Suprapubic skin (tissue), 4 donors: ENCODE measurements around the gene TBC1D16. TPM values are rescaled to one million over a fixed set of nuclear protein-coding genes. Genes with fewer than 3 reads are reported as not detected.
"Not testable (repeated sequence)": the region's sequence is repeated elsewhere in the genome, so short reads cannot be mapped to it uniquely, and the experiment has no call there.

Experiments used
- DNase-seq, 2 donors: peaks; one replicate each; pipeline ENCODE4 v3.0.0-alpha.2; 2019; ENCODE audit warnings: low spot score in 2 of 2
- H3K27ac ChIP-seq: fragments of 200-600 bp; sonication (generic); one replicate; pipeline ENCODE4 v1.5.1; 2019
- H3K27me3 ChIP-seq: fragments of 200-600 bp; sonication (generic); one replicate; pipeline ENCODE4 v1.5.1; 2019
- H3K36me3 ChIP-seq: fragments of 200-600 bp; sonication (generic); one replicate; pipeline ENCODE4 v1.5.1; 2019
- H3K4me1 ChIP-seq: fragments of 200-600 bp; sonication (generic); one replicate; pipeline ENCODE4 v1.5.1; 2019
- H3K4me3 ChIP-seq: fragments of 200-600 bp; sonication (generic); one replicate; pipeline ENCODE4 v1.5.1; 2019; ENCODE audit warnings: mild to moderate bottlenecking
- H3K9me3 ChIP-seq: fragments of 200-600 bp; sonication (generic); one replicate; pipeline ENCODE4 v1.5.1; 2019
- CTCF ChIP-seq, 2 donors: fragments of 200-600 bp in 1 of 2; fragments of 450-650 bp in 1 of 2; sonication (generic) in 1 of 2; IDR thresholded peaks; one replicate each; pipeline ENCODE4 v1.5.1; 2016 to 2019; ENCODE audit warnings: antibody characterized with exemption in 2 of 2, mild to moderate bottlenecking in 1 of 2, moderate library complexity in 1 of 2
- EP300 ChIP-seq: sonication (generic); formaldehyde crosslinking; IDR thresholded peaks from one replicate; pipeline ENCODE4 v1.6.1; 2017; ENCODE audit warnings: antibody characterized with exemption
- POLR2A ChIP-seq, 2 donors: fragments of 450-650 bp; IDR thresholded peaks; one replicate each; pipeline ENCODE4 v1.6.1; 2017; ENCODE audit warnings: antibody characterized with exemption in 2 of 2, mild to moderate bottlenecking in 2 of 2, moderate library complexity in 2 of 2
- POLR2AphosphoS5 ChIP-seq, 3 donors: sonication (generic); formaldehyde crosslinking; IDR thresholded peaks; one replicate each; pipeline ENCODE4 v1.6.1; 2017; ENCODE audit warnings: antibody characterized with exemption in 3 of 3
- WGBS: methylation state at CpG from one replicate; pipeline ENCODE4 v1.1.5; 2018; 5-methylcytosine and 5-hydroxymethylcytosine counted together
- total RNA-seq, 4 donors: library from RNA; depleted of rRNA; stranded (reverse); fragments of >200 nt; gene quantifications; one replicate each; pipeline ENCODE4 v1.1.0, GENCODE V29; 2016

The TBC1D16 gene
- total RNA-seq, 4 donors from 2014 or later: 18.6 to 33.6 (median 22.7) TPM

GRCh38 chr17:79995696-79996095 lies 40.0 kb downstream of the TBC1D16 start:
- H3K36me3 ChIP-seq: no peaks in the 10 kb centered on the region
- H3K9me3 ChIP-seq: no peaks in the 10 kb centered on the region
- no peak overlapping the region for H3K4me3 ChIP-seq
- H3K27me3 ChIP-seq: no peaks in the 10 kb centered on the region
- WGBS: 92% methylated on average over 8 of the region's 8 CpGs
- TF ChIP-seq CTCF (IDR thresholded peaks at IDR 0.05) (no peak), POLR2AphosphoS5 (IDR thresholded peaks at IDR 0.05) (no peak)
- no peak for DNase-seq
- peaks cover 35% of the 10 kb centered on the region for H3K4me1 ChIP-seq
- H3K27ac ChIP-seq: no peak overlapping the region

- H3K36me3 ChIP-seq: no peaks in the 10 kb centered on the region
- no peak overlapping the region for H3K4me3 ChIP-seq
- H3K4me1 ChIP-seq: peaks cover 35% of the 10 kb centered on the region
- no peaks in the 10 kb centered on the region for H3K9me3 ChIP-seq
- no peaks in the 10 kb centered on the region for H3K27me3 ChIP-seq
- TF ChIP-seq POLR2A (IDR thresholded peaks at IDR 0.05) (no peak), EP300 (no peak), POLR2AphosphoS5 (IDR thresholded peaks at IDR 0.05) (no peak), CTCF (IDR thresholded peaks at IDR 0.05) (no peak)
- 95% methylated on average over 13 of the region's 13 CpGs for WGBS
- no peak overlapping the region for H3K27ac ChIP-seq
- no peak for DNase-seq
Measured at GRCh38 chr17:79994602-79995001, 41.1 kb downstream of the TBC1D16 start.

DNA sequence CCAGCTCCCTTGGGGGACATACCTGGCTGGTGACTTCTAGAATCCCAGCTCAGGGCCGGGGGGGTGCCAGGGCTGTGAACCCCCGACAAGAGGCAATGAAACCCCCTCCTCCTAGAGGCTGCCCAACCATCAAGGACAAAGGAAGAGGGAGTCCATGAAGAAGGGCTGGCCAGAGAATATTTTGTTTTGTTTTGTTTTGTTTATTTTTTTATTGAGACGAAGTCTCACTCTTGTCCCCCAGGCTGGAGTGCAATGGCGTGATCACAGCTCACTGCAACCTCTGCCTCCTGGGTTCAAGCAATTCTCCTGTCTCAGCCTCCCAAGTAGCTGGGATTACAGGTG lies 41.5 kb downstream of the TBC1D16 start:
- H3K4me3 ChIP-seq, H3K36me3 ChIP-seq, DNase-seq, H3K9me3 ChIP-seq, H3K27me3 ChIP-seq: not testable (repeated sequence)
- Histone ChIP-seq H3K27ac (peak overlapping the region; percentile 45), H3K4me1 (peaks cover 35% of the 10 kb centered on the region)
- WGBS: 68% methylated on average over 4 of the region's 4 CpGs

DNA sequence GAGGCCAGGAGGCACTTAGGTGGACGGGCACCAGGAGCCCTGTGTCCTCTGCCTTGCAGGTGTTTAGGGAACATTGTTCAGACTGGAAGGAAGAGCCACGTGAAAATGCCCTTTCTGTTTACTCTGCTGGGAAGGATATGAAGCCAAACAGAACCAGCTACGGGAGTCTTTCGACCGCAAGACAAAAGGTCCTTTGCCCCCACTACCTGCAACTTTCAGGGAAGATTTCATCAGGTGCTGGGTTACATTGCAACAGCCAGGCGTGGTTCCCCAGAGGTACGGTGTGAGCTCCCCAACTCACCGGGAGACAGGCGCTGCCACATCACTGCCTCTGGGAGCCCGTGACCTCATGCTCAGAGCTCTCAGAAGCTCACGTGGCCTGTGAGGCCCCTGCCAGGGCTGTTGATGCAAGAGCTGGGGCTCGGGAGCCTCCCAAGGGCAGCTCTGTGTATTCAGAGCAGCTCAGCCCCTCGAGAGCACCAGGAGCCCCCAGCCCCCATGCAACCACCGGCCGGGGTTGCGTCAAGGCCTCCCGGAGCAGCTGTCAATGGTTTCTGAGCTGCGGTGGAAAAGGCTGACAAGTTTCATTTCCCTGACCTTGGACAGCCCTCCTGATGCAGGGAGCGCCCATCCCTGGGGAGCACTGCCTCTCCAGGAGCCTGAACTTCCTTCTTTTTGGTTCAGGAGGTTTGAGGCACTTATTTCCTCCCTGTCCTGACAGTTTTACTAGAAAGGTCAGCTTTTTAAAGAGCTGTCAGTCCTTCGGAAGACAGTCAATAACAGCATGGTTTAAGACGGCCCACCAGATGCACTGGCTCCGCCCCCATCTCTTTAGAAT lies 42.1 kb downstream of the TBC1D16 start:
- peak; percentile 91 to 93 for DNase-seq
- Histone ChIP-seq H3K9me3 (no peaks in the 10 kb centered on the region), H3K4me3 (no peak overlapping the region), H3K27ac (peak overlapping the region; percentile 45), H3K27me3 (no peaks in the 10 kb centered on the region), H3K36me3 (no peaks in the 10 kb centered on the region), H3K4me1 (peaks cover 37% of the 10 kb centered on the region)
- TF ChIP-seq POLR2A (IDR thresholded peaks at IDR 0.05): no peak
- no peak for TF ChIP-seq EP300
- WGBS: 31% methylated on average over 11 of the region's 22 CpGs

DNA sequence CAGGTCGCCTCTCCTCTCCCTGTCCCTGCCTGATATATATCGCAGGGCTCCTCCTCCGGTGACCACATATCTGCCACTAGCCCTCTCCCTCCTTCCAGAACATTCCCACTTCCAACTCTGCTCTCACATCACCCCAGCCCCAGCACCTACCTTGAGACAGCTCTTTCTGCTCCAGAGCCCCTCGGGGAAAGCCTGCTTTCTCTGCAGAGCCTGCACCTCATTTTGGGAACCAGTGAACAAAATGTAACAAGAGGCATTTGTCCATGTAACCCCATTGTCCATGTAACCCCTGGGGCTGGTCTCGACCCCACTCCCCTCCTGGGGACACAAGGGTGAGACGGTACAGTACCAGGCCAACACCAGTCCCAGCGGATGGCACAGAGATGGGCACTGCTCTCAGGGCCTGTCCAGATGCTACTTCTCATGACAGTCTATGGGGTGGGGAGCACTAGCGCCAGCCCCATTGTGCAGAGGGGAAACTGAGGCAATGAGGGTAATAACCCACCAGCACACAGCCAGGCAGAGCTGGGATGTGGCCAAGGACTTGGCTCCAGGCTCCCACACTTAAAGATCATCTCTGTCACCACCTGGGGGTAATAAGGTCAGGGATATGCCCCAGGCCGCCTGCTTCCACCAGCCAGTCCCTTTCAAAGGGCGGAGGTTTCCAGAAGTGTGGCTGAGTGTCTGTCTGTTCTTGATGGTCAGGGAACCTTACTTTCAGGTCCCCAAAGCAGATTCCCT lies 42.9 kb downstream of the TBC1D16 start:
- no peak for TF ChIP-seq POLR2A (IDR thresholded peaks at IDR 0.05)
- no peak for TF ChIP-seq EP300
- no peak for TF ChIP-seq POLR2AphosphoS5 (IDR thresholded peaks at IDR 0.05)
- TF ChIP-seq CTCF (IDR thresholded peaks at IDR 0.05): no peak
- peak overlapping the region; percentile 35 for H3K4me3 ChIP-seq
- H3K36me3 ChIP-seq: no peaks in the 10 kb centered on the region
- peak overlapping the region; percentile 45 for H3K27ac ChIP-seq
- 78% methylated on average over 7 of the region's 10 CpGs for WGBS
- H3K9me3 ChIP-seq: no peaks in the 10 kb centered on the region
- no peaks in the 10 kb centered on the region for H3K27me3 ChIP-seq
- no peak for DNase-seq
- H3K4me1 ChIP-seq: peaks cover 45% of the 10 kb centered on the region

DNA sequence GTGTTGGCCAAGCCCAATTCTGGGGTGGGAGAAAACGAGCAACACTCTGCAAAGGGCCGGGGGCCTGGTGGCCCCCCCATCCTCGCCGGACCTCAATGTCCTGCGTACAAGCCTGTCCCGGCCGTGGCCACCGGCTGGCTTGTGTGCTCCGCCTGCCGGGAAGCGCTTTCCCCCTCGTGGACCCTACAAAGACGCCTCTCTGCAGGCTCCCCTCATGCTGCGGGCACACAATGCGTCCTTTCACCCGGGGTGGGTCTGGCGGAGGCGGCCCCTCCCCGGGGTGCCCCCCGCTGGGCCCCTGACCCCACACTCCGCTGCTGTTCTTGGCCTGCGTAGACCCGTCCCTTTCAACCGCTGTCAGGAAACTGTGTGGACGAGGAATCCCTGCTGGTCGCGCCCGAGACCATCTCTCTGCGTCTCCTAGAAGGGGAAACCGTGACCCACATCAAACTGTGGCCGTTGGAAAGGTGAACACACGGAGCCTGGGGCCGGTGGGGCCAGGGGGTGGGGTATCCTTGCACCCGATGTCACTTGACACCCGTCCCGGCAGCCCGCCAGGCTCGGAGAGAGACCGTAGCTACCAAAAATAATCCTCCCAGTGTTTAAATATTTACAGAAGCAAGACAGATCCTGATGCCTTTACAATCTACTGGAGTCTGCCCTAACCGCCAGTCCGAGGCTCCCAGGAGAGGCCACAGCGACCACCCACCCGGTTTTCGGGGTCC lies 43.6 kb downstream of the TBC1D16 start:
- peaks cover 49% of the 10 kb centered on the region for H3K4me1 ChIP-seq
- H3K36me3 ChIP-seq: no peaks in the 10 kb centered on the region
- no peaks in the 10 kb centered on the region for H3K27me3 ChIP-seq
- TF ChIP-seq POLR2AphosphoS5 (IDR thresholded peaks at IDR 0.05) (no peak), CTCF (IDR thresholded peaks at IDR 0.05) (peak in 1 of 2 donors; percentile 2)
- H3K27ac ChIP-seq: no peak overlapping the region
- peak overlapping the region; percentile 35 for H3K4me3 ChIP-seq
- no peak for DNase-seq
- WGBS: 34% methylated on average over 12 of the region's 44 CpGs
- H3K9me3 ChIP-seq: no peaks in the 10 kb centered on the region
